HG02884 (cell line): ENCODE results near the gene ADAMTSL1.

Source experiments
- ATAC-seq: cut with Tn5 transposase; IDR thresholded peaks from one replicate; pipeline ENCODE4 v1.9.1; 2021; ENCODE audit warnings: mild to moderate bottlenecking, moderate library complexity; ENCODE audit not compliant: unreplicated experiment

ADAMTSL1 gene

DNA sequence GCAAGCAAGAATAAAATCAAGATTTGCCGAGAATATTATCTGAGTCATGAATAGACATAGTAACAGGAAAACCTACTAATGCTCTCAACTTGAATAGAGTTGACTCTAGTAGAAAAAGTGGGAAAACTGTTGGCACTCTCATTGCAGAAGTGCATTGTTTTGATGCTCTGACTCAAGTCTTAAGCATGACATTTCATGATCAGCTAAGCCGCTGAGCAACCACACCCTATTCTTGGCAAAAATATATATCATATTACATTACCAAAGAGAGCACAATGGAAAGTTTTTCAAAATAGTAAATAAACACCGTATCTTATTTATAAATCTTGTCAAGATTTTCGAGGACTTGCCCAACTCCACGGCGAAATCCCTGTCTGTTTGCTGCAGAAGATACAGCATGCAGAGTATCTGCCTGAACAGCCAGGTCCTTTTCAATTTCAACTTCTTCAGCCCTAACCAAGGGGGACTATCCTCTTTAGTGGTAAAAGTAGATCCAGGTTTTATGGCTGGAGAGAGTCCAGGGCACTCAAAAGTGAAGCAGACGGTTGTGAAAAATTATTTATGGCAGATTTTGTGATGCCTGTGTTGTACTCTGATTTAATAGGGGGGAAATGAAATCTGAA lies 13.9 kb upstream of the ADAMTSL1 start:
- no peak for ATAC-seq

DNA sequence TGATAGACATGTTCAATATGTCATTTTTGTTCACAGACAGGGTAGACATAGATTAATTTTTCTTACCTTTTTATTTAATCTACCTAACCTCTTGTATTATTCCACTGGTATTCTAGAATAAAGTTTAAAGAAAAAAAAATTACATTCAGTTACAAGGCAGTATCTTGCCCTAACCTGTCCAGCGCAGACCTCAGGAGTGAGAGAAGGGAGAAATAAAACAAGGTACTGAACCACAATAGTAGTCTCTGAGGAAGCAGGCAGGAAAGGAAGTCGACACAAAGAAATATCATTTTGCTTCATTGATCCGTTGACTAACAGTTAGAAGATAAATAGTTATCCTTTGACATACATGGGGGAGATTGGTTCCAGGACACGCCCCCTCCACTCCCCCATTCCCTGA lies 12.5 kb upstream of the ADAMTSL1 start:
- ATAC-seq = no peak

DNA sequence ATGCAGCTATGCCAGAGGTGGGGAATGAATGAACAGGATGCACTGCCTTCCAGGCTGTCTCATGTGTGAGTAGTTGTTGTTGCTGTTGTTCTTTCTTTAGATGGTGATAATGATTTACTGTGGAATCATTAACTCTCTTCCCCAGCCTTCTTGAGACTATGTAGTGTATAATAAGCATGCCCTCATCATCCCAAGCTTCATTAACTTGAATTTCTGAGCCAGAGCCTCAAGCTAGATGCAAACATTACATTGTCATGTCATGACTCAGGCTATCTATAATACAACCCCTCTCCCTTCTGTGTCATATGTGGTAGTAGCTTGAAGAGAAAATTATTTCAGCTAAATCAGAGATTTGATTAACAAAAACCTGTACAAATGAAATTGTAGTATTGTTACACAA lies 10.0 kb upstream of the ADAMTSL1 start:
- ATAC-seq = no peak

DNA sequence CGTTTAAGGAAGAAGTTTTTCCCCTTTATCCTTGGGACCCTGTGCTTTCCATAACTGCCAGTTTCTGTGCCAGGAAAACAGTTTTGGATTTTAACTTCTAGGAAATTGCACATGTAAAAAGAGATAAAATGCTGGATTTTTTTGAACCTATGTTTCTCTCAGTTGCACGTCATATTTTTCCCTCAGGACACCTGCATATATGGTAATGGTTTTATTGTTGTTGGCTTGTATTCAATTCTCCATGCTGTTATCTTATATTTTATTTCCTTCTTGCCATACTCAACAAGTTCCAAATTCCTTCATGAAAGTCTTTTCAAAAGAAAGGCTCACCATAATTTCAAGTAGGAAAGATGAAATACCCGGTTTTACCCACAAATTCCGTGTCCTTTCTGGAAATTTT lies 7.9 kb upstream of the ADAMTSL1 start:
- no peak for ATAC-seq

DNA sequence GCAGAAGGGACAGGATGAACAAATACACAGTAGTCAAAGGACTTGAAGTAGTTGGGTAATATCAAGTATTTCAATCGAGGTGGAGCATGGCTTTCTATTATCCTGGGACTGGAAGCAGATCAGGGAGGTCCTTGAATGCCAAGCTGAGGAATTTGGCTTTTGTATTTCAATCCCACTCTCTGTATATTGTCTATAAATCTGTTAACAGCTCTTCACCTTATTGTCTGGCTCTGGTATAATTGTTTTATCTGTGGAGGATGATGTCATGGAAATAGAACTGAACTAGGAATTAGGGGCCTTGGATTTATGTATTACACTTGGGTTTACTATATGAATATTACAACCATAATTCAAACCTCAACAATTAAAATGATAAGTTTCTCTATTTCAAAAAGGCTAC lies 6.3 kb upstream of the ADAMTSL1 start:
- no peak for ATAC-seq

DNA sequence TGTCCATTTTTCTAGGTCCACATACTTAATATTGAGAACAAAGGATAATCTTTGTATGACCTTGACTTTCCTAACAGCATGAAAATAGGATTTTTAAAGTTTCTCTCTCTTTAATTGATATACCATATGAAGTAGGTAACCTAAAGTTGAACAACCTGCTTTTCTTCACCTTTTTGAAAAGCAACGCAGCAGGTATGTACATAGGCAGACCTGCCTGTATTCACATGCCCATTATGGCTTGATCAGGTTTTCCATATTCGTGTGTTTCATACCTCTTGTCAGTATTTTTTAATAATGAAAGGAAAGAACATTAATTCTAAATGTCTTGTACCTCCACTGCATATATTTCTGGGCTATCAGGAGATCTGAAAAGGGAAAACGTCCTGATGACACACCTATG lies 1.5 kb upstream of the ADAMTSL1 start:
- ATAC-seq = no peak

DNA sequence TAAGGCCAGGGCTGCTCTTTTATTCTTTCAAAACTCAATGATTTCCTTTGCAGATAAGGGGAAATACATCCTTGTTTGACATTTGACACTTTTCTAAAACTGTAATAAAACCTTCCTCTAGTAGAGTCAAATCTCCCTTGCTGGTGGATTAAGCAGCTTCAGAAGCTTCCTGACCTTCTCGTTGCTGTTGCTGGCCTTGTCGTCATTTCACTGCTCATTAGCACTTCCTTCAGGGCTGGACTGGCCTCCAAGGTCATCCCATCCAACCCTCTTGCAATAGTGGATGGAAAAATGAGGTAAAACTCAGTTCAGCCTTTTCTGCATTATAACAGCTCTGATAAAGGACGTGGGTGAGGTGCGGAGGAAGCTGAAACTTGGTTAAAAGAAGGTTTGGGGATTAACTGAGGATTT lies 1.1 kb upstream of the ADAMTSL1 start:
- no peak for ATAC-seq

DNA sequence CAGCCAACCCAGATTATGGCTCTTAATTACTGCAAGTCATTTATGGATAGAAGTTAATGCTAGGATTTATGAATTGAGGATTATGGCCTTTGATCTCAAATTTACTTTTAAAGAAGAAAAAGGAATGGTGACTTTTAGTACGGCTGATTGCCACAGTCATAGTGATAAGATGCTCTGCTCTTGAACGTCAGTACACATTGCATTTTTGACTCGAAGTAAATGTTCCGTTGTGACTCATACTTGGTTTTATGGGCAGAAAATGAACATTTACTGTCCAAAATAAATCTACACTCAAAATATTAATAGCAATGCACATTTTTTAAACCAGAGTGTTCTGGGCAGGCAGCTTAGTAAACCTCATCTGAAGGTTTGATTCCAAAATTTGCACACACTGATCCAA lies 830 bp downstream of the ADAMTSL1 start:
- no peak for ATAC-seq

DNA sequence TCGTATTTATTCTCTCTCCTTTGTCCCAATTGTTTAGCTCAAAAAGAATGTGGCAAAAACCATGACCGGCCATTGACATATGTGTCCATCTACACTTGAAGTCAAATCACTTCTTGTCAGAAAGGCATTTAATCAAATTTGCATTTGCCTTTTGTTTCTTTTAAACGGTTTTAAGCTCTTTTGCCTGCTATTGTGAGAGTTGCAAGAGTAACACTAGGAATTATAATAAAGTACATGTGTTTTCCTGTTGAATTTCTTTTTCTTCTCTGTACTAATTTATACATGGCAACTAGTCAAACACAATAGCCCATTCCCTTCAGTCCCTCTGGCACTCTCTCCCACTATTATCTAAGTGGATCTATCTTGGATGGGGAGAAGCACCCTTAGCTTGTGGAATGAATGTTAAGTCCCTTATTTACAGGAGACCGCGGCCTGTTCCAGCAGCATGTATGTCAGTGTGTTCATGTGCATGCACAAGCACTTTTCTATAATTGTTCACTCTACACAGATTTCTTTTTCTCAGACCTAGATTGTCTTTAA lies 3.2 kb downstream of the ADAMTSL1 start:
- ATAC-seq = no peak

DNA sequence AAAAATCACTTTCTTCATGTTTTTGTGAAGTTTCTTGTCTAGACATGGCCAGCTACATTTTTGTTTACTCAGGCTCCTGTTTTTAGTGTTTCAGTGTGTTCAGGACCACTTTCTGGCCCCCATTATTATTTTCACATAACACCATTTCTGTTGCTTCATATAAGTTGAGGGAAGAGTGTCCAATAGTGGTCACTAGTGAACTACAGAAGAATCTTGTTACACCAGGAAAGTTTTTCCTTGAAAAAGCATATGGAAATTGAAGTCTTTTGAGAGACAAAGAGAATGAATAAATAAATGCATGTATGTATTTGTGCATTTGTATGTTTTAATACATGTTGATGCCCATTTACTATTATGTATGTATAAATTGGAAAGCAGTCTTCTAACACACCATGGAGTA lies 3.8 kb downstream of the ADAMTSL1 start:
- no peak for ATAC-seq

DNA sequence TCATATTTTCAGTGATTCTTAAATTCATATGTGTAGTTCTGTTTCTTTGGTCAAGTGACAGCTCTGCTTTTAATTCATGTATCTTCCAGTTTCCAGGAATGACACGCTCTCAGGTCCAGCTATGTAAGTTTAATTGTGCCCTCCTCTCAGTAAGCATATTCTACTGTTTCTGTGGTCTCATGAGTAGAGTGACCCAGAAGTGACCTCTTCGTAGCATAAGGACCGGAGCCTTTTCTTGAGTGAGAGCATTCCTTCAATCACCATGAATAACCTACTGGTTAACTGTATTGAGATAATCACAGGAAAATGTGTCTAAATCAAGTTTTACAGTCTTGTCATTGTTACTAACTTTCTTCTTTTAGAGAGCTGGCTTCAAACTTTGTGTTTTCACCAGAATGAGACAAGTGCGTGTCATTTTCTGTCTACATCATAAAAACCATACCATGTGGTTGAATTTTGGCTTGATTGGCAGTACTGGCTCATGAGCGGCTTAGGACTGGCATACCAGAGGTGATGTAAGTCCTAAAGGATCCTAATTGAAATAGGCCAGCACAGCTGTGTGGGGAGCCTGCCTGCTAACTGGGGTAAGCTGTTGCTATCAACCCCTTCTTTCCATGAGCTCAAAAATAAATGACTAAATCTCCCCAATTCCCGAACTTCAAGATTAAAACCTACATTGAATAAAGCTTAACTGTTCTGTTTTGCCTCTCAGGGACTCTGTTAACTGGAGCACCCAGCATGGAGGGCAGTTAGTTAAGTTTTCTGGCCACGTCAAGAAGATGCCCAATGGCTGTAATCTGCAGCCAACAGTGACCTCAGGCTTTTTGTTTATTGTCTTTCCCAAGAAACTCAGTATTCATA lies 4.8 kb downstream of the ADAMTSL1 start:
- no peak for ATAC-seq

DNA sequence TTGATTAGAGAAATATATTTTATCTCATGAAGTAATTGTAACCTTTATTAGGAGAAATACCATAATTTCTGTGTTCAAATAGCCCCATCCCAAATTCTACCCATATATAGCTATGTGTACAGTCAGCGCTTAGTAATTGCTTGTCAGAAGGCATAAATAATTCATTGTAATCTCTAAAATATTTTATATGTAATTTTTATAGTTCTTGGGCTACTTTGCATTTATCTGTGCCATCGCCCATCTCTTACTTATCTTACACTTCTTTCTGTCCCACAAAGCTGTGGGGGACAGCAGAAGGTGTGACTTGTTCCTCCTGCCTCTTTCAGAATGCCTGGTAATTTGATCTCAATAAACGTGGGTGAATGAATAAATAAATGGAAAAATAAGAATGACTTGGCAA lies 5.5 kb downstream of the ADAMTSL1 start:
- ATAC-seq = no peak

DNA sequence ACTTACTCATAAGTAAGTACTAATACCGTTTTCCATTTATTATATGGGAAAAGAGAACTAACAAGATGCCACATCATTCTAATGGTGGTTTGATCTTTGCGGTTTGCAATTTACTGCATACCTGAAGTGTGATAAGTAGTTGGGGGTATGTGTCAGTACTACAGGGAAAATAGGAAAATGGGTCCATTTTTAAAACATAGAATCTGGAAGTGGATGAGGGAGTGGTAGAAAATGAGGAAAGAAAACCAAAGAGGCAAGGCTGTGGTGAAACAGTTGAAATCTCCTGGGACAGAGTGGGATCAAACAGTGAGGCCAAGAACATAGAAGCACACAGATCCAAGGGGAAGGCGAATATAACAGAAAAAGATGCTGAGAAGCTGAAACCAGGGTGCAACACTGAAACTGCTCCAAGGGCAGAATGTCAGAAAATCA lies 6.7 kb downstream of the ADAMTSL1 start:
- ATAC-seq = no peak

DNA sequence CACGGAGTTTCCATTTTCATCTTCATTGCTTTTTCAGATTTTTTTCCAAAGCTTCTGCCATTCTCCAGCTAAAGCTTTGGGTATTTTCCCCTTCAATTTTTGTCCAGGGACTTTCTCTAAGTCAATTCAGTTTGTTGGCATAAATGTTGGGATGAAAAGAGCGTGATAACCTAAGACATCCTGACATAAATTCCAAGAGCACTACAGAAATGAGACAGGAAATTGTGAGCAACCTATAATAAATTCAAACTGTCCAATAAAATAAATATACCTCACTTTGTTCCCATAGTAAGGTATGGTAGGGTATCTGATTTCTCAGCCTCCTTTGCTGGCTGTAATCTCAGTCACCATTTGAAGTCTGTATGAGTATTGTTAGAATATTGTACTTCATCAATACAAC lies 8.4 kb downstream of the ADAMTSL1 start:
- ATAC-seq = no peak

DNA sequence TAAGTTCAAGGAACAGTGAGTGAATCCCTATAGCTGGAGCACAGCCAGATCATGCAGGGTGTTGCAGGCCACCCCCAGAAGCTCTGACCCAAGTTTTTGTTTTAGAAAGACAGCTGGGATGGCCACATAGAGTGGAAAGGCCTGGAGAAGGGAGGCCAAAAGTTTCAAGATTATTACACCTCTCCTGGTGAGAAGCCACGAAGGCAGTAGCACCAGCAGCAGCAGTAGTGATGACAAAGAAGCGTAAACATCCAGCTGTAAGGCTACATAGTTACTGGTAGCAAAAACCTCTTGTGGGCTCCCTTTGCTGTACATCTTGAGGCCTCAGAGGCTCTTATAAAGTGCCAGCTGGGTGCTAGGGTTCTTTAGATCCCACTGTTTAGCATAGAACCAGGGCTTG lies 11.8 kb downstream of the ADAMTSL1 start:
- no peak for ATAC-seq

DNA sequence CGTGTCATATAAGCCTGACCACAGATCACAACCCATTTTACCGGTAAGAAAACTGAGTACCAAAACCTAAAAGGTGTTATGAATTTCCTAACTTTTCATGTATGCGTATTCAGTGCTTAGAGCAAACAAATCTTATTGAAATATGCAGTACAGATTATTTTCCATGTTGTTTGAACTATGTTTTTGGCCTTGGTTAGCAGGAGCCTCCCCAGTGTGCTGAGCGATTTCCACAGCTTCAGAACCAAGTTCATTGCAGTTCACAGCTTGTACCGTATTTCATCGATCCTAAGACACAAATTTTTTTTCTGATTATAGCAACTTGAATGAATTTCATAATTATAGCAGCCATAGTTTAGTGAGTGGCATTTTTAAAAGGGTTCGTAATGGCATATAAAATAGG lies 13.7 kb downstream of the ADAMTSL1 start:
- ATAC-seq = no peak

DNA sequence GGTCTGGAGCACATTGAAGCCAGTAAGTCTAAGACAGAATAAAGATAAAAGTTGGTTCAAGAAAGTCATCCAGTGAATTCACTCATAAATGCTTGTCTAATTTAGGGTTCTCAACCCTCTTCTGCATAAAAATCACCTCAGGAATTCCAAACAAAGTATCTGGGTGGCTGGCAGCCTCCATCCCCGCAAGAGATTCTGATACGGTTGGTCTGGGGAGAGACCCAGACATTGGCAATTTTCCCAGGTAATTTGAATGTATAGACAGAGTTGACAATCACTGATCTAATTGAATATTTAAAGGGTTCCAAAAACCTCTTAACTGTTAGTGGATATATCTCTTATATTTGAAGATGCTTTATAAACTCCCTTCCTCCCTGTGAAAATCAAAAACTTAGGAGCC lies 14.9 kb downstream of the ADAMTSL1 start:
- ATAC-seq = no peak

DNA sequence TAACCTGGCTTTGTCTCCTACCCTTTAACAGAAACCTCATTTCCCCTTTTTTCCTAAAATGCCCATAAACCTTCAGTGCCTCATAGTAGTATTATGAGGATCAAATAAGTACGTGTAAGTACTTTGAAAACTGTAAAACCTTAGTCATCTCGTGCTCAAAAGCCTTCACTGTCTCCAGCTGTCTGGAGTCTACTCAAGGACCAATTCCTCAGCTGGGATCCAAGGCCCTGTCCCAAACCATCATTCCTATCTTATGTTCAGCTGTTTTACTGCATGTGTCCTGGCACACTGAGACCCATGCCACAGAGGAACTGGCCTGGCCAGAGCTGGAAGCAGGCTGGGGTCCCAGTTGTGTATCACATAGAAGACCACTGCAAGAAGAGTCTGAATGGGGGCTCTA lies 15.9 kb downstream of the ADAMTSL1 start:
- no peak for ATAC-seq

DNA sequence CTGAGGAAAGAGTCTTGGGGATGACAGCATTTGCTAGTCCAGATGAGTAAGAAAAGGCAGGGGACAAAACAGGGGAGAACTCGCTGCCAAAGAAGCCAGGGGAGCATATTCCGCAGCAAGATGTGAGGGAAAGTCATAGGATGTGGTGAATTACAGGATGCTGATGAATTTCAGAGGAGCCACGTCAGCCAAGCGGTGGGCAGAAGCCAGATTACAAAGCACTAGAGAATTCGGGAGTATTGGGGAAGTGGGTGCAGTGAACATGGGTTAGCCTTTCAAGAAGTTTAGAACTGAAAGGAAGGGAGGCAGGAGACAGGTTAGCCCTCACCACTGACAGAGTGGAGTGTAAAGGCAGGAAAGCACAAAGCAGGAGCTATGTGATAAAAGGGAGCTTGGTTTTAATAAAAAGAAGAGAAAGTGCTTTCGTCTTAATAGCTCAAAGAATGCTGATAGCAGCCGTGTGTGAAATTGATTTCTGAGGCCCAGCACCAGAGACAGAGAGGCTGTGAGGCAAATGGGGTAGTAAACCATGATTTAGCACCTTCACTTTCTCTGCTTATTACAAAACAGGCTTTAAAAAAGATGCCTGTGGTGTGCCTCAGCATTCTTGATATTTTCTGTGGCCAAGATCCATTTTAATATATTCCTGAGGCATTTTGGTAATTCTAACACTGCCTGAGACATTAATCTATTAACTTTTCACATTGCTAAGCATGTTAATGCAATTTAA lies 16.9 kb downstream of the ADAMTSL1 start:
- ATAC-seq = no peak

DNA sequence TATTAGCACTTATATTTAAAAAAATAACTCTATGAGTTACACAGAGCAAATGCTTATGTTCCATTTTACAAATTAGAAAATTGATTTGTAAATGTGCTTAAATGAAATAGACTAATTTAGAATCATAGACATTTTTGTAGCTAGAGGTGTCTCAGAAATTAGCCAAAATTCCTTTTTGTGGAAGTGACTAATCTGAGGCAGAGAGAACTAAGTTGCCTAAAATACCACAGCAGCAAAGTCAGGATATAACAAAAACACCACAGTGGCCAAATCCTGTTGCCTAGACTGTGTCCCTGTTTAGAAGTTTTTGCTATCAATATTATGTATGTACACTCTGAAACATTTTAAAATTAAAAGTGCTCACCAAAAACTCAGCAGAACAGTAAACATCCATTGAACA lies 18.7 kb downstream of the ADAMTSL1 start:
- no peak for ATAC-seq

DNA sequence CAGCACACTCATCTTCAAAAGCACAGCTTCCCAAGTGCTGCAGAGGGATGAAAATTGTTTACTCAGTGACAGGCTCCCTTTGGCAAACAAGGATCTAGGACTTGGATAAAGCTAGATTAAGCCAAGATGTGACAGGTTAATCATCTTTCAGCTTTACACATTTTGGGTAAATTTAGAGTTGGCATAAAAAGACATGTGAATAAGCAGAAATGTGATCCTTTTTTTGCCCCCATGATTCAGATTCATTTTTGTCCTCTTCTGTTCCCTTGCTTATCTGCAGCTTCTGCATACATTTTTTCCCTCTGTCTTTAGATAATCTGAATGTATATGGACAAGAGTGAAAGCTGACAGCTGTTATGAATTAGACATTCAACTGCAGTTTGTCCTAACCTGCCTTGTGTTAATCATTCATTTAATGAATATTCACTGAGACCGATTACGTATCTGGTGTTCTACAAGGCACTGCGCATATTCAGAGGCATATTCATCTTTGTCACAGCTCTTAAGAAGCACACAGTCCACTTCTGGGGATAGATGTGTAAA lies 19.6 kb downstream of the ADAMTSL1 start:
- no peak for ATAC-seq
